AG04450 (cell line): ENCODE results near the gene SECISBP2. TPM values are rescaled to one million over a fixed set of nuclear protein-coding genes. Genes with fewer than 3 reads are reported as not detected.

ENCODE experiments used
- CTCF ChIA-PET: fragments of 300-600, 350-600 bp; formaldehyde crosslinking; extraction: SDS; loops from one replicate; lab custom pipeline; 2022; ENCODE audit warnings: antibody characterized with exemption, inconsistent platforms; lab: Charles Lee
- POLR2A ChIA-PET: fragments of 350-600 bp; formaldehyde crosslinking; extraction: SDS; loops from one replicate; lab custom pipeline; 2021; ENCODE audit warnings: antibody characterized with exemption, inconsistent platforms; lab: Yijun Ruan, JAX
- DNase-seq: peaks from one replicate; pipeline ENCODE4 v3.0.0-alpha.2; 2011; ENCODE audit warnings: low read depth, low spot score
- H3K27ac ChIP-seq: one replicate; pipeline ENCODE4 v1.5.1; 2012; ENCODE audit warnings: low read depth, low read length, control low read depth
- H3K27me3 ChIP-seq: one replicate; pipeline ENCODE4 v1.6.0; 2012; ENCODE audit warnings: low read length; ENCODE audit not compliant: control insufficient read depth, insufficient read depth
- H3K4me3 ChIP-seq: 2 replicates; pipeline ENCODE4 v1.5.1; 2011; ENCODE audit warnings: mild to moderate bottlenecking, low read depth, low read length, control low read depth
- H3K9me3 ChIP-seq: 2 replicates; pipeline ENCODE4 v1.5.1; 2012; ENCODE audit warnings: low read length; ENCODE audit not compliant: control insufficient read depth, insufficient read depth
- polyA plus RNA-seq: library from polyadenylated mRNA; depleted of rRNA; stranded (reverse); fragments of >200 nt; gene quantifications from 2 replicates; pipeline ENCODE4 v1.2.3, GENCODE V29; 2011
- TF ChIP-seq, protein P1 (sequence below): IDR thresholded peaks from 2 replicates; pipeline ENCODE4 v1.5.1; 2011; ENCODE audit warnings: low read depth, low read length, control low read depth, inconsistent platforms

The SECISBP2 gene
- polyA plus RNA-seq, 1 experiment: 26.3 TPM

DNA sequence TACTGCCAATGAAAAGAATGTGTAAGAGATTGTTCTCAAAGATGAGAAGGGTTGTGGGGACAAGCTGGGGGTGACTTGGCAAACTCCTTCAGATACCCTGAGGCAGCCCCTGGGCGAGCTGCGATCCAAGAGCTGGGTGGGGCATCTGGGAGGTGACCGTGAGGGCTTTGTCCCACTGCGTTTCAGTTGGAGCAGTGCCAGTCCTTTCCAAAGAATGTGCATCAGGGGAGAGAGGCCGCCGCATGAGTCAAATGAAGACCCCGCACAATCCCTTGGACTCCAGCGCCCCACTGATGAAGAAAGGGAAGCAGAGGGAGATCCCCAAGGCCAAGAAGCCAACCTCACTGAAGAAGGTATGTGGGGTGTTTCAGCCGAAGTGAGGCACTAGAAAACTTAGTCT is 28.4 kb downstream of the SECISBP2 start:
- ChIA-PET CTCF (interaction anchor here (1.1 to 4.6 kb wide), 3 partner anchors 10 to 203 kb away, joined by 3 to 34 read pairs (median 4); partner anchors contain the start of gene SECISBP2), POLR2A (interaction anchor here (0.7 kb wide), 1 partner anchor 18 kb away, joined by 7 read pairs; no protein-coding TSS in a partner anchor)
- Histone ChIP-seq H3K9me3 (no peaks in the 10 kb centered on the region), H3K27me3 (no peaks in the 10 kb centered on the region), H3K4me3 (no peak overlapping the region), H3K27ac (no peak overlapping the region)
- DNase-seq: no peak
- TF ChIP-seq, protein P1, sequence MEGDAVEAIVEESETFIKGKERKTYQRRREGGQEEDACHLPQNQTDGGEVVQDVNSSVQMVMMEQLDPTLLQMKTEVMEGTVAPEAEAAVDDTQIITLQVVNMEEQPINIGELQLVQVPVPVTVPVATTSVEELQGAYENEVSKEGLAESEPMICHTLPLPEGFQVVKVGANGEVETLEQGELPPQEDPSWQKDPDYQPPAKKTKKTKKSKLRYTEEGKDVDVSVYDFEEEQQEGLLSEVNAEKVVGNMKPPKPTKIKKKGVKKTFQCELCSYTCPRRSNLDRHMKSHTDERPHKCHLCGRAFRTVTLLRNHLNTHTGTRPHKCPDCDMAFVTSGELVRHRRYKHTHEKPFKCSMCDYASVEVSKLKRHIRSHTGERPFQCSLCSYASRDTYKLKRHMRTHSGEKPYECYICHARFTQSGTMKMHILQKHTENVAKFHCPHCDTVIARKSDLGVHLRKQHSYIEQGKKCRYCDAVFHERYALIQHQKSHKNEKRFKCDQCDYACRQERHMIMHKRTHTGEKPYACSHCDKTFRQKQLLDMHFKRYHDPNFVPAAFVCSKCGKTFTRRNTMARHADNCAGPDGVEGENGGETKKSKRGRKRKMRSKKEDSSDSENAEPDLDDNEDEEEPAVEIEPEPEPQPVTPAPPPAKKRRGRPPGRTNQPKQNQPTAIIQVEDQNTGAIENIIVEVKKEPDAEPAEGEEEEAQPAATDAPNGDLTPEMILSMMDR: no peak

DNA sequence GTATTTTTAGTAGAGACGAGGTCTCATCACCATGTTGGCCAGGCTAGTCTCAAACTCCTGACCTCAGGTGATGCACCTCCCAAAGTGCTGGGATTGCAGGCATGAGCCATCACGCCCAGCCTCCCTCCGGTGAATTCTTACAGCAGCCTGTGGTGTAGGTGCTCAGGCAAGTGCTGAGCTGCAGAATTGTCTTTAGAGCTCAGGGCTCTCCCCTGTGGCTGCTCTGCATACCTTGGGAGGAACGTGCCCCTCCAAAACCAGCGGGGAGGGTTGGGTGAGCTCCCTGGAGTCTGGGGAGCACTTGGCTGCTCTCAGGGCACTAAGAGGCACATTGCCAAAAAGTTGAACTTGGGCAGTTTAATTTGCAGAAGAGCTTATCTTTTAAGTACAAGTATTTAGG is 29.4 kb downstream of the SECISBP2 start:
- ChIA-PET CTCF (interaction anchor here (0.7 to 4.6 kb wide), 4 partner anchors 11 to 202 kb away, joined by 3 to 34 read pairs (median 6); partner anchors contain the start of gene SECISBP2), POLR2A (no interaction called here)
- Histone ChIP-seq H3K9me3 (no peaks in the 10 kb centered on the region), H3K4me3 (no peak overlapping the region), H3K27me3 (no peaks in the 10 kb centered on the region), H3K27ac (no peak overlapping the region)
- no peak for DNase-seq
- TF ChIP-seq, protein P1: no peak

DNA sequence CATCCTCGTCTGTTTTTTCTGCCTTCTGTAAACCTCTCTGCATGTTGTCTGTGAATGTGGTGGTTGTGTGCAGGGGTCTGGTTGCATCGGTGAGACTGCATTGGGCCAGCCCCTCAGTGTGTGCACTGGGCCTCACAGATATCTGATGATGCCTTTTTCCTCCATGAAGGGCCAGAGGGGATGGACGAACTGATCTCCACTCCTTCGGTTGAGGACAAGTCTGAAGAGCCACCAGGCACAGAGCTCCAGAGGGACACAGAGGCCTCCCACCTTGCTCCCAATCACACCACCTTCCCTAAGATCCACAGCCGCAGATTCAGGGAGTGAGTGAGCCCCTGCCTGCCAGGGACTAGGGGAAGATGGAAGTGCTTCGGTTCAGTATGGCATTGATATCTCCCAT is 31.3 kb downstream of the SECISBP2 start:
- POLR2A ChIA-PET: no interaction called here
- CTCF ChIA-PET: interaction anchor here (4.6 kb wide), 1 partner anchor 200 kb away, joined by 34 read pairs; no protein-coding TSS in a partner anchor
- no peak overlapping the region for H3K4me3 ChIP-seq
- DNase-seq: no peak
- no peaks in the 10 kb centered on the region for H3K9me3 ChIP-seq
- TF ChIP-seq, protein P1: no peak
- H3K27me3 ChIP-seq: no peaks in the 10 kb centered on the region
- no peak overlapping the region for H3K27ac ChIP-seq

DNA sequence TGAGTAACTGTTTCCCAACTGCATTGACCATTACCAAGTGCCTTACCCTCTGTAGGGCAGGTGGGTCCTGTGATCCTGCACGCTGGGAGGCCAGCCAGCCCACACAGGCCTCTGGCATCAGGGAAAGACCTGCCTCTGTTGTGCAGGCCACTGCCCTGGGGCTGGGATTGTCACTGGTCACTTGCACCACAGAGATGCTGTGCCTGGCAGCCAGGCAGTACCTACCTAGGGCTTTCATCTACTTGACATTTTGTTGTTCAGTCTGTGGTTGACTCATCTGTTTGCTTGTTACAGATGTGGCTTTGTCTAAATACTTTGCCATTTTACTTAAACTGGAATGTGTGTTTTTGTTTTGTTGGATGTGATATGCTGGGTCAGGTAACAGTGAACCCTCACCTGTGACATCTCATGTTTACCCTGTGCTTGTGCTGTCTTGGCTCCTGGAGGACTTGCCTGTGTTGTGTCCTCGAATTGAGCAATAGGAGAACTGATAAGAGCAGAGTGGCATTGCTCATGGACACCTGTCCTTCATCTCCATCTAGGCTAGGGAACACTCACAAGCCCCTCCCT is 32.8 kb downstream of the SECISBP2 start:
- H3K27ac ChIP-seq: no peak overlapping the region
- CTCF ChIA-PET: no interaction called here
- no peaks in the 10 kb centered on the region for H3K27me3 ChIP-seq
- DNase-seq: no peak
- no peaks in the 10 kb centered on the region for H3K9me3 ChIP-seq
- POLR2A ChIA-PET: no interaction called here
- TF ChIP-seq, protein P1: no peak
- no peak overlapping the region for H3K4me3 ChIP-seq

- TF ChIP-seq, protein P1: no peak
- no peak for DNase-seq
- H3K9me3 ChIP-seq: no peaks in the 10 kb centered on the region
- no peaks in the 10 kb centered on the region for H3K27me3 ChIP-seq
- H3K4me3 ChIP-seq: no peak overlapping the region
- POLR2A ChIA-PET: no interaction called here
- CTCF ChIA-PET: no interaction called here
- H3K27ac ChIP-seq: no peak overlapping the region
Observed at GRCh38 chr9:89351584-89352300, 33.4 kb downstream of the SECISBP2 start.
